Measurements from ENCODE around the gene MSRB3. TPM values are rescaled to one million over a fixed set of nuclear protein-coding genes. Genes with fewer than 3 reads are reported as not detected.

Gene MSRB3
- total RNA-seq, 1 experiment from 2014 or later = 16.3 TPM

DNA sequence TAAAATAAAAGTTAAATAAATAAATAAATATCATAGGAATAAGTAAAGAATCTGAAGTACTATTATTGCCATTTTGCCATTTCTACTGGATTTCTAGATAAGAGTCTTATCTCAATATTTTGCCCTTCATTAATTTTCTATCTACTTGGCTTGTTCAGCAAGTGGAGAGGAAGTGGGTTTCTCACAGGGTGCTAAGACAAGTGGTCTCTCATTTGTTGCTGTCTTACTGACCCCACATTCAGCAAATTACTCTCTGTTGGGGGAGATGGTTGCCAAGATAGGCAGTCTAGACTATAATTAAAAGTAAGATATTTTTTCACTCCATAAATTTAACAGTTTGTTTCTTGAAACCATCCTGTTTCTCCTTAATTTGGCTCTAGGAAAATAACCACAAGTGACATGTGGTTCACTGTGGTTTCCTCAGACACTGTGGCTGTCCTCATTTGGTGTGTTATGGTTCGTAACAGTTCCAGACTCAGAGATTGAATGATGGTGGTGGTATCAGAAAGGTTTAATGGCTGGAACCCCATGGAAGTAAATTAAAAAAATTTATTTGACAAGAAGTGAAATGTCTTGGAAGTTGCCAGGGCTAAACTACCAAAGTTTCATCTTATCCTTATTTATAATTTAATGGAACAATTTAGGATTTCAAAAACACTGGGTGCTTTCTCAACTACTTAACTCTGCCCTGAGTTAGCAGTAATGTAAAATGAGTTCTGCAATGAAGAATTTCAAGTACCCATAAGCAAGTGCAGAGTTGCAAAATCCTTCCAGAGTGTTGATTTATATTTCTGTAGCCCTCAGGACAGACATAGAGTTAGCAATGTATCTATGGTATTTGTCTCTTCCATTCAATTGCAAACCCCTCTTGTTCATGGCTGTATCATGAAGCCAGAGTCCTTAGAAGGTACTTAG is 214.8 kb downstream of the MSRB3 start:
- no peak for DNase-seq (ENCODE audit: extremely low read depth, low read depth)

- no peak for DNase-seq (ENCODE audit: extremely low read depth, low read depth)
Measured at GRCh38 chr12:65493913-65494245, 215.4 kb downstream of the MSRB3 start.

- DNase-seq (ENCODE audit: extremely low read depth, low read depth) = no peak
Measured at GRCh38 chr12:65494537-65494936, 216.1 kb downstream of the MSRB3 start.

DNA sequence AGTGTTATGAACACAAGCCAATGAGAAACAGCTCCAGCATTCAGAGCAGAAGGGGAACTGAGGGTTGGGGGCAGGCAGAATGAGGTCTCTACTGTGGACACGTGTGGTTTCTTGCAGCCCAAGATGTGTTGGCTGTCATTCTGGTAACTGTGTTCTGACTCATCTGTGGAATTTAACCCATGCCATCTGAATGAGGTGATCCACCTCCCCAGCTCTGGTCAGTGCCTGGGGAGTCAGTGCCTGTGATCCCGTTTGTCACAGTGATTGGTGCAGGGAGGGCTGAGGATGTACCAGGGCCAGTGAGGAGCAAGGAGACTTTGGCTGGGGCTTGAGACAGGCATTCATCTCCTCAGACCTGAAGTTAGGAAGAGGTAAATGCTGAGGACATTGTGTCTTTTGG is 216.8 kb downstream of the MSRB3 start:
- DNase-seq (ENCODE audit: extremely low read depth, low read depth) = no peak

GRCh38 chr12:65496617-65497016 is 218.1 kb downstream of the MSRB3 start:
- DNase-seq (ENCODE audit: extremely low read depth, low read depth) = no peak

- no peak for DNase-seq (ENCODE audit: extremely low read depth, low read depth)
Measured at GRCh38 chr12:65497660-65498059, 219.2 kb downstream of the MSRB3 start.

GRCh38 chr12:65499167-65499566 is 220.7 kb downstream of the MSRB3 start:
- no peak for DNase-seq (ENCODE audit: extremely low read depth, low read depth)

GRCh38 chr12:65500091-65500900 is 221.8 kb downstream of the MSRB3 start:
- DNase-seq (ENCODE audit: extremely low read depth, low read depth) = no peak

GRCh38 chr12:65501093-65501621 is 222.7 kb downstream of the MSRB3 start:
- no peak for DNase-seq (ENCODE audit: extremely low read depth, low read depth)

- DNase-seq (ENCODE audit: extremely low read depth, low read depth) = no peak
Measured at GRCh38 chr12:65501935-65502334, 223.5 kb downstream of the MSRB3 start.

DNA sequence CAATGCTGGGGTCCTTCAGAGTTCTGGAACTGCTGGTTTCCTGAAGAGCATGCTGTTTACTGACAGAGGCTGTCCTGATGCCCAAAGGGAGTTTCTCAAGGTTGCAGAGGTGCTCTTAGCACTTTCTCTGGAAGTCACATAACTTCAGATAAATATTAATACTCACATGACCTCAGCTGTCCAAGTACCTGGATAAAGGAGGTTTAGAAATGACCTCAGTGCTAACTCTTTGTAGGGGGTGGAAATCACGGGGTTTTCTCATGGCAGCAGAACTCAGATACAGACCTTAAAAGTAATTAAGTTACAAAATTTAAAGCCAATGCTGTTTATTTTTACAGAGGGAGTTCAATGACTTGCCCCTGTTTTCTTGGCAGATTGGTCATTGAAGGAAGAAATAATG is 225.9 kb downstream of the MSRB3 start:
- DNase-seq (ENCODE audit: extremely low read depth, low read depth) = no peak

DNA sequence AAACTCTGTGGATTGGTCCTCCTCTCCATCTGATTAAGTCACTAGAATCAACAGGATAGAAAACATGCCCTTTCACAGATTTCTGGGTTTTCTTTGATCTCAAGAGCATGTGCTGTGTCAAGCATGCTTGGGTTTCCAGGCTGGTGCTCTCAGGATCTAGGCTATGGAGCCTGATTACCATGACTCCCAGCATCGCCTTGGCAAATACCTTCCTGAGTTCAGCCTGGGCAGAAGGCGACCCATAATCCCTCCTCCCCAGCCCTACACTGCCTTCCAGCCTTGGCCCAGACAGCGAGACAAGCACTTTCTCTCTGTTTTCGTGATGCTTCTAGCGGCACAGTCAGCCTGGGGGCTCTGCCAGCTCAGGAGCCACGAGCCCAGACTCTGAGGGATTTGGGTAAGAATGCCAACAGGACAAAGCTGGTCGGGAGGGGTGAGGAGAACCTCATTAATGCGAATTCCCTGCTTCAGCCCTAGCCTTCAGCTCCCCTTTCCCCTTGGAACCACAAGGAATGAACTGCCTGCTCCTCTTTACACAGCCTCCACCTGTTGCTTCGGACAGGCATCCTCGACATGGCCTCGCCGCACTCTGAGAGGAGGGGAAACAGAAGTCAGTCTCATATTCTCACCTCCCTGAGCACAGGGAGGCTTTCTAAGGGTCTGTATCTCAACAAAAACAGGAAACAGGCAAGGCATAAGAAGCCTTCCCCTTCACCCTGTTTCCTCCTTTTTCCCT is 227.1 kb downstream of the MSRB3 start:
- no peak for DNase-seq (ENCODE audit: extremely low read depth, low read depth)

DNA sequence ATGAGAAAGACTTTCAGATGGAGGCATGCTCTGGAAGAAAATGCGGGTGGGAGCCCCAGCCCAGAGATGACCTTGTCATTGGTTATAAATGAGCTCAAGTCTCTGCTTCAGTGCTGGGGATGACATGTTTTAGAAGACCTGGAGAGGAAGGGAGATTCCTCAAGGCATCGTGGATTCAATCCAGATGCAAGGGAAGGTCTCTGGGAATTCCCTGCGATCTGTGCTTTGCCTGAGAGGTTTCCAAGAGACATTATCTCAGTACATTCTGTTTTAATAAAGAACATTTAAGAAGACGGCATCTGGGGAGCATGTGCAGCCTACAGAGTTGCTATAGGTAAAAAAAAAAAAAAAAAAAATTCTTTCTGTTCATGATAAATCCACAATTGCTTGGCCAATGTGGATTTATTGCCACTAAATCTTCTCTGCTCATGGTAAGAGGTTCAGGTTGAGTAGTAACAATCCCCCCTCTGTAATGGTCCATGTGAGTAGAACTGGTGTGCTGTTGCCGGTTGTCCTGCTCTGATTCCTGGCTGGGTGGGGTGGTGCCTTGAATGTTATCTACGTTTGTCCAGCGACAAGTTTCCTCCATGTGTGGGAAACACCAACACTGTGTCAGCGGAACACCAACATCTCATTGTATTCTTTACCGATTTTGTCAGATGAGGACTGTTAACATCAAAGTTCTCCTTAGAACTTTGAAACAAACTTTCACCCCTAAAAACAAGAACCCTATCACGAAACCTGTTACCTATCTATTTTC is 230.0 kb downstream of the MSRB3 start:
- no peak for DNase-seq (ENCODE audit: extremely low read depth, low read depth)

- DNase-seq (ENCODE audit: extremely low read depth, low read depth) = no peak
Measured at GRCh38 chr12:65510007-65510406, 231.5 kb downstream of the MSRB3 start.

DNA sequence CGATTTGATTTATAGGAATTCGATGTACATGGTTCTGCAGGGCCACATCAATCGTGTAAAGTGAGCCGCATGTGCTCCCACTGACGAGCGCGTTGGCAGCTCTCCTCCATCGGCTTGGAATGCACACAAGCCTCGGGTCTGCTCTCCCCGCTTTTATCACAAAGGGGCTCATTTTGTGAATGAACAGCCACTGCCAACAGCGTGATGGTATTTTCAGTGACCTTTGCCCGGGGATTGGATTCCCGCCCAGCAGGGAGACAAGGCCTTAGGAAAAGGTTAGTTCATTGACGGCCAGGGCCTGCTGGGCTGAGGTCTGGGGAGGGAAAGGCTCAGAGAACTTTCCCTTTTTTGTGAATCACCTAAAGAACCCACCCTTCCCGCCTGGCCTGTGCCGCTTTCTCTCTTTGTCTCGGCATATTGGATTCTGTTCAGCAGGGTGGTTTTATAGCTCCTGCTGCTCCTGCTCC is 232.1 kb downstream of the MSRB3 start:
- DNase-seq (ENCODE audit: extremely low read depth, low read depth) = no peak

GRCh38 chr12:65511134-65511834 is 232.8 kb downstream of the MSRB3 start:
- DNase-seq (ENCODE audit: extremely low read depth, low read depth) = no peak

GRCh38 chr12:65511912-65512311 is 233.4 kb downstream of the MSRB3 start:
- no peak for DNase-seq (ENCODE audit: extremely low read depth, low read depth)
